T-helper 17 cell (primary cell): ENCODE measurements around the gene SDF4. TPM values are rescaled to one million over a fixed set of nuclear protein-coding genes. Genes with fewer than 3 reads are reported as not detected.
A peak's percentile ranks its signal among the peaks of the same experiment; 100 is the strongest.

Experiments used
- ATAC-seq: fragments of 150-1000 bp; cut with Tn5 transposase; 2 replicates; pipeline ENCODE4 v1.10.0; 2021; ENCODE audit warnings: mild to moderate bottlenecking, moderate library complexity
- DNase-seq, 3 donors: peaks; one replicate each; pipeline versions ENCODE4 v3.0.0 to v3.0.0-alpha.2; 2020 to 2021
- H3K9me3 ChIP-seq: one replicate; pipeline ENCODE4 v1.7.0; 2013; ENCODE audit warnings: low read length, mild to moderate bottlenecking; ENCODE audit not compliant: control insufficient read depth, poor library complexity, severe bottlenecking
- H3K27ac Mint-ChIP-seq: one replicate; pipeline ENCODE4 v1.8.0; 2022; ENCODE audit warnings: mild to moderate bottlenecking, moderate library complexity, mixed read lengths
- H3K27me3 Mint-ChIP-seq: one replicate; pipeline ENCODE4 v1.8.0; 2022; ENCODE audit warnings: mixed read lengths
- H3K36me3 Mint-ChIP-seq: one replicate; pipeline ENCODE4 v1.8.0; 2022; ENCODE audit warnings: low read depth, mixed read lengths
- H3K4me1 Mint-ChIP-seq: one replicate; pipeline ENCODE4 v1.8.0; 2022; ENCODE audit warnings: mild to moderate bottlenecking, mixed read lengths
- H3K4me3 Mint-ChIP-seq: one replicate; pipeline ENCODE4 v1.8.0; 2022; ENCODE audit warnings: mild to moderate bottlenecking, moderate library complexity, mixed read lengths
- total RNA-seq, 4 donors: library from RNA in 2 of 4; stranded (reverse) in 2 of 4; gene quantifications; one replicate each; pipeline ENCODE4 v1.2.3 and lab custom pipeline; 2022 to 2026

The SDF4 gene
- total RNA-seq, 2 donors from 2014 or later = 129 to 146 TPM

GRCh38 chr1:1268284-1268682 lies 36.5 kb upstream of the SDF4 start:
- ATAC-seq = no peak
- Mint-ChIP-seq H3K36me3 (peaks cover 2% of the 10 kb centered on the region), H3K27ac (no peak overlapping the region), H3K4me3 (no peak overlapping the region), H3K27me3 (no peaks in the 10 kb centered on the region), H3K4me1 (peaks cover 33% of the 10 kb centered on the region)
- H3K9me3 ChIP-seq = no peaks in the 10 kb centered on the region
- no peak for DNase-seq

GRCh38 chr1:1267488-1268283 lies 35.9 kb upstream of the SDF4 start:
- peaks cover 29% of the 10 kb centered on the region for H3K4me1 Mint-ChIP-seq
- no peak overlapping the region for H3K27ac Mint-ChIP-seq
- H3K27me3 Mint-ChIP-seq = no peaks in the 10 kb centered on the region
- ATAC-seq (no peak), DNase-seq (no peak)
- peaks cover 2% of the 10 kb centered on the region for H3K36me3 Mint-ChIP-seq
- no peak overlapping the region for H3K4me3 Mint-ChIP-seq
- no peaks in the 10 kb centered on the region for H3K9me3 ChIP-seq

DNA sequence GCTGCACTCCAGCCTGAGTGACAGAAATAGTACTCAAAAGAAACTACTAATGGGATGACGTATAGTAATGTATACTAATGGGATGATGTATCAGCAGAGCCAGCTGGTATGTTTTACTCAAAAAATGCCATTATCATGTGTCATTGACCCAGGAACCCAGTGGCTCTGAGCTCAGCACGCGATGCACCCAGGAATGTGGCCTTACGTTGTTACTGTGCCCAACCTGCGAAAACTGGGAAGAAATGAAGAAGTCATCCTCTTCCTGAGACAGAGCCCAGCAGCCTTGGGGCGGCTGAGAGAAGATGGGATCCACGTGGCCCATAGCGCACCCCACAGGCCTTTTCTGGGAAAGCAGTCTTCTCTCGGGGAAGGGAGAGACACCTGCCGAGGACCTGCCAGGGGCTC lies 33.1 kb upstream of the SDF4 start:
- Mint-ChIP-seq H3K27me3 (no peaks in the 10 kb centered on the region), H3K27ac (peak overlapping the region; percentile 19), H3K4me1 (peaks cover 19% of the 10 kb centered on the region), H3K36me3 (no peaks in the 10 kb centered on the region), H3K4me3 (no peak overlapping the region)
- peak; percentile 51 for ATAC-seq
- H3K9me3 ChIP-seq = no peaks in the 10 kb centered on the region
- no peak for DNase-seq

- Mint-ChIP-seq H3K27me3 (no peaks in the 10 kb centered on the region), H3K36me3 (no peaks in the 10 kb centered on the region), H3K27ac (peak overlapping the region; percentile 19), H3K4me1 (peaks cover 21% of the 10 kb centered on the region), H3K4me3 (no peak overlapping the region)
- ATAC-seq (no peak), DNase-seq (no peak)
- H3K9me3 ChIP-seq = no peaks in the 10 kb centered on the region
Observed at GRCh38 chr1:1264026-1264425, 32.2 kb upstream of the SDF4 start.

- DNase-seq (no peak), ATAC-seq (no peak)
- Mint-ChIP-seq H3K4me3 (no peak overlapping the region), H3K27ac (no peak overlapping the region), H3K27me3 (no peaks in the 10 kb centered on the region), H3K4me1 (peaks cover 22% of the 10 kb centered on the region), H3K36me3 (no peaks in the 10 kb centered on the region)
- H3K9me3 ChIP-seq = no peaks in the 10 kb centered on the region
Observed at GRCh38 chr1:1262758-1263157, 31.0 kb upstream of the SDF4 start.

DNA sequence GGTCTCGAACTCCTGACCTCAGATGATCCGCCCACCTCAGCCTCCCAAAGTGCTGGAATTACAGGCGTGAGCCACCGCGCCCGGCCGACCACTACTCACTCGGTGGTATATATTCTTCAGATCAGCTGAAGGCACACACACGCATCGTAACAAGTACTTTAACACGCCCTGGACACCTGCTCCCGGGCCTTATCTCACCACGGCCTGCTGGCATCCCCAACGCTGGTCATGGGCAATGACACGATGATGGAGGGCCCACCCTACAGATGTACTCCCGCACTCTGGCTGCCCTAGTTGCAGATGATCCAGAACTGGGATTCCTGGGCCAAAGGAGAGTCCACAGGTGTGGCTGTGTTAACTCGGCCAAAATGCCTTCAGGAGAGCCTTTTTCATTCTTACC lies 30.3 kb upstream of the SDF4 start:
- ATAC-seq (no peak), DNase-seq (no peak)
- peaks cover 22% of the 10 kb centered on the region for H3K4me1 Mint-ChIP-seq
- no peak overlapping the region for H3K27ac Mint-ChIP-seq
- H3K9me3 ChIP-seq = no peaks in the 10 kb centered on the region
- H3K36me3 Mint-ChIP-seq = no peaks in the 10 kb centered on the region
- no peaks in the 10 kb centered on the region for H3K27me3 Mint-ChIP-seq
- no peak overlapping the region for H3K4me3 Mint-ChIP-seq

GRCh38 chr1:1260843-1261560 lies 29.2 kb upstream of the SDF4 start:
- peak; percentile 68 for ATAC-seq
- no peaks in the 10 kb centered on the region for H3K36me3 Mint-ChIP-seq

GRCh38 chr1:1259951-1260600 lies 28.3 kb upstream of the SDF4 start:
- DNase-seq (no peak), ATAC-seq (no peak)
- Mint-ChIP-seq H3K27ac (peak overlapping the region; percentile 86), H3K36me3 (no peaks in the 10 kb centered on the region), H3K27me3 (no peaks in the 10 kb centered on the region), H3K4me1 (peaks cover 22% of the 10 kb centered on the region), H3K4me3 (no peak overlapping the region)
- H3K9me3 ChIP-seq = no peaks in the 10 kb centered on the region

More at GRCh38 chr1:1260843-1261560, 29.2 kb upstream of the SDF4 start:
- peak overlapping the region; percentile 80 for H3K4me3 Mint-ChIP-seq
- H3K27me3 Mint-ChIP-seq = no peaks in the 10 kb centered on the region
- peak overlapping the region; percentile 86 for H3K27ac Mint-ChIP-seq
- no peaks in the 10 kb centered on the region for H3K9me3 ChIP-seq
- no peak for DNase-seq
- H3K4me1 Mint-ChIP-seq = peaks cover 22% of the 10 kb centered on the region

GRCh38 chr1:1259540-1259939 lies 27.7 kb upstream of the SDF4 start:
- no peaks in the 10 kb centered on the region for H3K9me3 ChIP-seq
- Mint-ChIP-seq H3K4me1 (peaks cover 22% of the 10 kb centered on the region), H3K27ac (peak overlapping the region; percentile 86), H3K4me3 (no peak overlapping the region), H3K27me3 (no peaks in the 10 kb centered on the region), H3K36me3 (no peaks in the 10 kb centered on the region)
- ATAC-seq = no peak
- DNase-seq = no peak

DNA sequence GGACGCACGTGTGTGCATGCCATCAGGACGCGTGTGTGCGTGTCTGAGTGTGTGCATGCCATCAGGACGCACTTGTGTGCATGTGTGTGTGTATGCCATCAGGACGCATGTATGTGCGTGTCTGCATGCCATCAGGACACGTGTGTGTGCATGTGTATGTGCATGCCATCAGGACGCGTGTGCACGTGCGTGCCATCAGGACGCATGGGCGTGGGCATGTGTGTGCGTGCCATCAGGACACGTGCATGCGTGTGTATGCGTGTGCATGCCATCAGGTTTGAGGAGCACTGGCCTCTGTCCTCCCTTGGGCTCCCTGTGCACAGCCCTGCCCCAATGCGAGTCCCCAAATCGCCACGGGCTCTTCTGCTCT lies 27.3 kb upstream of the SDF4 start:
- Mint-ChIP-seq H3K27me3 (no peaks in the 10 kb centered on the region), H3K27ac (no peak overlapping the region), H3K36me3 (no peaks in the 10 kb centered on the region), H3K4me1 (peaks cover 22% of the 10 kb centered on the region), H3K4me3 (no peak overlapping the region)
- DNase-seq (no peak), ATAC-seq (no peak)
- H3K9me3 ChIP-seq = no peaks in the 10 kb centered on the region

DNA sequence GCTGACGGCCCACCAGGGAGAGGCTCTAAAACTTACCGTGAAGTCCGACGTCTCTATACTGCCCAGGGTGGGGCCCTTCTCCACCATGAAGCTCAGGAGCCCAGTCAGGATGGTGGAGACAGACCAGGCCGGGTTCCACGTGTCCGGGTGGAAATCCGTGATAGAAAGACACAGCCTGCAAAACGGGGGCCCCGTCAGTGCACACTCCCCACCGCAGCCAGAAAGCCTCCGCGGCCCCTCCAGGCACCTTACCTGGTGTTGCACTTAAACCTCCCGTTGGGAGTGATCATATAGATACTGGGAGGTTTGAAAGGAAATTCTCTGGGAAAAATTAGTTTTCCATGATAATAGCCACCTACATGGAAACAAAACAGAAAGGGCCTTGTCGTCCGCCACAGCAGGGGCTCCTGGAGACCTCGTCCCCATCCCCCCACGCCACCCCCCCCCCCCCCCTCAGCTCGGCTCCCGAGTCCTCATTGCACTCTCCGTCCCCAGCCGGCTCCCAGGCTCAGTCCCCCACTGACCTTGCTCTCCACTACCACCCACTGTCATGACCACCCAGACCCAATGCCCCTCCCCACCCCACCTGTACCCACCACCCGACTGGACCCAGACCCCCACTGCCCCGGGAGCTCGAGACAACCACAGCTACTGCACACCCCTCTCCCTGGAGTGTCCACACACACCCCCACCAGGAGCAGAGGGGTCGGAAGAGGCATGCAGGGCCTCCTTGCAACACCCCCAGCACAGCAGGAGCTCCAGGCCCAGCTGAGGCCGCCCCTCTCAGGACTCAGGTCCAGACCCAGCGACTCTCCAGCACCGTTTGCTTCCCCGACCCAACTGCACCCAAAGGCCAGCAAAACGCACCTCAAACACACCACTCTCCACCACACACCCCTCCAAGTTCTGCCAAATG lies 25.4 kb upstream of the SDF4 start:
- DNase-seq (no peak), ATAC-seq (no peak)
- Mint-ChIP-seq H3K27ac (no peak overlapping the region), H3K4me1 (peaks cover 24% of the 10 kb centered on the region), H3K27me3 (no peaks in the 10 kb centered on the region), H3K4me3 (no peak overlapping the region), H3K36me3 (no peaks in the 10 kb centered on the region)
- no peaks in the 10 kb centered on the region for H3K9me3 ChIP-seq

DNA sequence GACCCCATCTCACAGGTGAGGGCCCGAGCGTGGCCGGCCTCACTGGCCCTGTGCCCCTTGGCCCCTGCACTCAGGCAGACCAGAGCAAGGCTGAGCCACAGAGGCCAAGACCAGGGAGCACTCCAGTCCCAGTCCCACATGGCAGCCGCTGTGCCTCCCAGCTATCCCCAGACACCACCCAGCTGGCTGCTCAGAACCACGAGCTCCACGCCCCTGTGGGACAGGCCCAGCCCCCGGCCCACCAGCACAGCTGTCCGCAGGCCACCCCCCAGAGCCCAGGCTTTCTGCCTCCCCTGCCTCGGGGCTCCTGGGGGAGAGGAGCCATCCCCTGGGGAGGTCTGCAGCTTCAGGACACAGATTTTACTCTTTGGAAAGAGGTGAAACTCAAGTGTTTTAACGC lies 23.8 kb upstream of the SDF4 start:
- Mint-ChIP-seq H3K4me3 (no peak overlapping the region), H3K27me3 (no peaks in the 10 kb centered on the region), H3K36me3 (no peaks in the 10 kb centered on the region), H3K27ac (peak overlapping the region; percentile 61), H3K4me1 (peaks cover 22% of the 10 kb centered on the region)
- H3K9me3 ChIP-seq = no peaks in the 10 kb centered on the region
- no peak for ATAC-seq
- no peak for DNase-seq

GRCh38 chr1:1255078-1255477 lies 23.3 kb upstream of the SDF4 start:
- no peaks in the 10 kb centered on the region for H3K9me3 ChIP-seq
- ATAC-seq (no peak), DNase-seq (no peak)
- no peak overlapping the region for H3K4me3 Mint-ChIP-seq
- H3K27me3 Mint-ChIP-seq = no peaks in the 10 kb centered on the region
- H3K36me3 Mint-ChIP-seq = no peaks in the 10 kb centered on the region
- H3K4me1 Mint-ChIP-seq = peaks cover 21% of the 10 kb centered on the region
- H3K27ac Mint-ChIP-seq = peak overlapping the region; percentile 61
